HG03066 (cell line): Measurements from ENCODE around the gene SLC6A17.

Experiments
- ATAC-seq: cut with Tn5 transposase; IDR thresholded peaks from one replicate; pipeline ENCODE4 v1.9.1; 2021; ENCODE audit warnings: low read depth; ENCODE audit not compliant: unreplicated experiment

SLC6A17 gene

GRCh38 chr1:110170766-110171733, 20.8 kb downstream of the SLC6A17 start:
- ATAC-seq, result no peak

- ATAC-seq, result no peak
Observed at GRCh38 chr1:110172001-110172400, 21.7 kb downstream of the SLC6A17 start.

GRCh38 chr1:110173466-110174105, 23.3 kb downstream of the SLC6A17 start:
- ATAC-seq, result no peak

GRCh38 chr1:110174961-110175360, 24.7 kb downstream of the SLC6A17 start:
- no peak for ATAC-seq

GRCh38 chr1:110176299-110176956, 26.1 kb downstream of the SLC6A17 start:
- ATAC-seq, result no peak

- ATAC-seq, result no peak
Observed at GRCh38 chr1:110177775-110178174, 27.5 kb downstream of the SLC6A17 start.

- no peak for ATAC-seq
Observed at GRCh38 chr1:110183642-110184167, 33.4 kb downstream of the SLC6A17 start.

- ATAC-seq, result no peak
Observed at GRCh38 chr1:110184446-110184845, 34.2 kb downstream of the SLC6A17 start.

- no peak for ATAC-seq
Observed at GRCh38 chr1:110185181-110185580, 34.9 kb downstream of the SLC6A17 start.

- ATAC-seq, result no peak
Observed at GRCh38 chr1:110186558-110186957, 36.3 kb downstream of the SLC6A17 start.

GRCh38 chr1:110187139-110187890, 37.0 kb downstream of the SLC6A17 start:
- ATAC-seq, result no peak

GRCh38 chr1:110188035-110188618, 37.8 kb downstream of the SLC6A17 start:
- ATAC-seq, result no peak

- ATAC-seq, result no peak
Observed at GRCh38 chr1:110189181-110189580, 38.9 kb downstream of the SLC6A17 start.

- no peak for ATAC-seq
Observed at GRCh38 chr1:110190282-110190929, 40.1 kb downstream of the SLC6A17 start.

- no peak for ATAC-seq
Observed at GRCh38 chr1:110192541-110192940, 42.2 kb downstream of the SLC6A17 start.

- ATAC-seq, result no peak
Observed at GRCh38 chr1:110195196-110195595, 44.9 kb downstream of the SLC6A17 start.

GRCh38 chr1:110196917-110197765, 46.8 kb downstream of the SLC6A17 start:
- ATAC-seq, result peak; percentile 63

GRCh38 chr1:110197905-110198629, 47.8 kb downstream of the SLC6A17 start:
- ATAC-seq, result no peak
